Activated T-helper 9 cell treated with anti-CD3 and anti-CD28 coated beads, Interleukin-2, amount 50 U/mL, for 16 hours (primary cell): ENCODE data around the gene EXTL1.

Experiments
- DNase-seq: peaks from one replicate; pipeline ENCODE4 v3.0.0-alpha.2; 2020; ENCODE audit warnings: low read depth

EXTL1 gene

DNA sequence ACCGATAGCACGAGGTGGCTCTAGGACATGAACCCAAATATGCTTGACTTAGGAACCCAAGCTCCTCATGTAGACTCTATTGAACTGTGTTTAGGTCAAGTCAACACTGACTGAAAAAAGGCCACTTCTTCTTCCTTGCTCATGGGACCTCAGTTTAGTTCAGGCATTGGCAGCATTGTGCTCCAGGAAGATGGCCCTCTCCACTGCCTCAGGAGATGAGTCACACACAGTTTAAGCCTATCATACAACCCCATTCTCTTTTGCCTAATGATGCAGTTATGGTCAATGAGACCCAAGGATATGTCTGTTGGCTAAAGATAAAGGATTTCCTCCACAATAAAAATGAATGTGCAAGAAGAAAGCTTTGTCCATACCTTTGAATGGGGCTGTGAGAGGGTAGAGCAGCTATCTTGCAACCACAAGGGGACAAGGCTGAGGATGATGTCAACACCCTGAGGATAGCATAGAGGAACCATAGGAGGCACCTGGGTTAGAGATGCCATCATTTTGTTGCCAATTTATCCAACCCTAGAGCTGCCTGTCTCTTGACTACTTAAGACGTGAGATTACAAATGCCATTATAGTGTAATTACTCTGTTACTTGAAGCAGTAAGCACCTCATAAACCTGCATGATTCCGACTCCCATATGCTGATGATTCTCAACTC, 48.9 kb downstream of the EXTL1 start:
- no peak for DNase-seq

DNA sequence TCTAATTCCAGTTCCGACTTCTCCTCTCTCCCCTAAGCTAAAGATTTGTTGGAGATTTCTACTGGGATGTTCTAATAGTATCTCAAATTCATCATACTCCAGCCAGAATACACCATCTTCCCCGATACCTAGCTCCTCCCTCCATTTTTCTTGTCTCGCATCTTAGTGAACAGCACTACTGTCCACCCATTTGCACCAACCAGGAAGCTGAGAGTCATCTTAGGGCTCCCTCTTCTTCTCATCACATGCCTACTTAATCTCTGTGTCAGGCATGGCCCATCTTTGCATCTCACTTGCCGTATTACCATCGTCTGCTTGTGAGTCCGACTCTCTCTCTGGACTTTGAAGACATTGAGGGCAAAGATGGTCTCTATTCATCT, 49.4 kb downstream of the EXTL1 start:
- no peak for DNase-seq

- no peak for DNase-seq
Measured at GRCh38 chr1:26072305-26072704, 50.7 kb downstream of the EXTL1 start.

DNA sequence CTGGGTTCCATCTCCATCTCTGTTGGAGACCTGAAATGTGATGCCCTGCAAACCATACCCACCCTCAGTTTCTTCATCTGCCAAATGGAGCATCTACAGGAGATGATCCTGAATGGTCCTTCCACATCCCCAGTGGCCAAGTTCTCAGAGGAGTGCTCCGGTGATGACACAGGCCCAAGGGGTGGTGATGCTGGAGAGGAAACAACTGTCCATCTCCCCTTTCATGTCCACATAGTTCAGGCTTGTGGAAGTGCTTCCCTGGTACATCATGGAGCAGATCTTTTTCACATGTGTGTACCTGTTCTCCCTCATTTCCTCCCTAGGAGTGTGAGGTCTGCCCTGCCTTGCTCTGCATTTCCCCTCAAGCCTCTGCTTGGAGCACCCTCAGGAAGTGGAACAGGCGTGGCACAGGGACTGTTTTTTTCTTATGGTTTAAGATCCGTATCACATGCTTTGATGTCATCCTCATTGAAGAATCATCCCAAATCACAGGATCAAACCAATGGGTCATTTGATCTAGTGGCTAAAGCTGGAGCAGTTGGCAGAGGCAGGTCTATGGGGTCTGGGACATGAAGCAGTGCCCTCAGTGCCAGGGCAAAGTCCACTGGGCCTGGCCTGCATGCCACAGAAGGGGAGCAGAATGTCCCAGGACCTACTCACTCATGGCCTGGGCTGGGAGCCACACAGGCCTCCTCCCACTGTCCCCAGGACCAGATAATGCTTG, 54.0 kb downstream of the EXTL1 start:
- no peak for DNase-seq

GRCh38 chr1:26077524-26077923, 55.9 kb downstream of the EXTL1 start:
- no peak for DNase-seq

DNA sequence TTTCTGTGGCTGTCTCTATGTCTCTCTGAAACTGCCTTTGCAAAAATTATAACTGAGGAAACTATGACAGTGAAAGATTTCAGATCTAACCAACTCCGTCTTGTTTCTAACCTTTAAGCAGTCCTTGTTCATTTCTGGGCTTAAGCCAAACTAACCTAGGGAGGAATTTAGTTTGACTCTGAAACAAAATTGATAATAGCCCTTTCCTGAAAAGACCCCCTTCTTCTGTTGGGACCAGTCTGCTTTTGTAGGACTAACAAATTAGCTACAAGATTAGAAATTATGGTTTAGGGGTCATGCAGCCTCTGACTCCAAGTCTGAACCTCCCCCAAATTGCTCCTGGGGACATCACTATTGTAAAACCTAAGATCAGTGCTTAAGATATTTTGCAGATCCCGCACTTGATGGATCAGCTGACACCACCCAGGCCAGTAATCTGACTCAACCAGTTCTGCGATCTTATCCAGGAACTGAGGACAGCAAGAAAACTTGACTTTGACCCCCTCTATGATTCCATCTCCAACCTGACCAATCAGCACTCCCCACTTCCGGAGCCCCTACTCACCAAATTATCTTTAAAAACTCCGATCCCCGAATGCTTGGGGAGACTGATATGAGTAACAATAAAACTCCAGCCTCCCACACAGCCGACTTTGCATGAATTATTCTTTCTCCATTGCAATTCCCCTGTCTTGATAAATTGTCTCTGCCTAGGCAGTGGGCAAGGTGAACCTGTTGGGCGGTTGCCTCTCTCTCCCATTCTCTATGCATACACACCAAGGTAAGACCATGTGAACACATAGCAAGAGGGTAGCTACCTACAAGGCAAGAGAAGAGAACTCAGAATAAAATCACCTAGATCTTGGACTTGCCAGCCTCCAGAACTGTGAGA, 57.0 kb downstream of the EXTL1 start:
- no peak for DNase-seq

DNA sequence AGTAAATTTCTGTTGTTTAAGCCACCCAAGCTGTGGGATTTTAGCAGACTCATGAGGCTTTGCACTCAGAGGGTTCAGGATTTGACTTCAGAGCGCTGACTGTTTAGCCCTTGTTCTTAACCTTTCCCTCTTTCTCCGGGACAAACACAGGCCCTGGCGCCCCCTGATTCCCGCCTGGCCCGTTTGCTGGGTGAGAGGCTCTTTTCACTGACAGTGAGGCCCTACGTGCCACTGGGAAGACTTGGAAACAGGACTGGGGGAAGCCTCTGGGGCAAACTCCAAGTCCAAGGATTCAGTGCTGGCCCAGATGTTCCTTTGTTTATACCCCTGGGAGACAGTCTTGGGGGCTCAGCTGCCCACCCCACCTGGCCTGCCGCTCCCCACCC, 57.6 kb downstream of the EXTL1 start:
- no peak for DNase-seq

DNA sequence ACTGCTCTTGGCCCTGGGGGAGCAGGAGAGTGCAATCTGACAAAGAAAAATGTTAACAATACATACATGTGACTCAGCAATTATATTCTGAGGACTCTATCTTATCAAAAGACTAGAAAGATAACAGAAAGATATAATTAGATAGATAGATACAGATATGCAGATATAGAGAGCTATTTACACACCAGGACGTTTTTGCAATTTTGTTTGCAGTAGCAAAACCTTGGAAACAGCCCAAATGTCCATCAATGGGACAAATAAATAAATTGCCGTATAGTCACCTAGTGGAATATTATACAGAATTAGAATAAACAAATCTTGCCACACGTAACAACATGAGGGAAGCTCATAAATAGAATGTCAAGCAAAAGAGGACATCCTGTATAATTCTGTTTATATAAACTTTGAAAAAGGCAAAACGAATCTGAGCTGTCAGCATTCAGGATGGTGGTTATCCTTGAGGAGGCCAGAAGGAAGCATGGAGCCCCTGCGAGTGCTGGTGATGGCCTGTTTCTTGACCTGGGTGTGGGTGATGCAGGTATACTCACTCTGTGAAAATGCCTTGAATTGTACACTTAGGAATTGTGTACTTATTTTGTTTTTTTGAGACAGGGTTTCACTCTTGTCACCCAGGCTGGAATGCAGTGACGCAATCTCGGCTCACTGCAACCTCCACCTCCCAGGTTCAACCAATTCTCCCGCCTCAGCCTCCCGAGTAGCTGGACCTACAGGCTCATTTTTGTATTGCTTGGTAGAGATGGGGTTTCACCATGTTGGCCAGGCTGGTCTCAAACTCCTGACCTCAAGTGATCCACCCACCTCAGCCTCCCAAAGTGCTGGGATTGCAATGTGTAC, 58.6 kb downstream of the EXTL1 start:
- DNase-seq, result no peak

DNA sequence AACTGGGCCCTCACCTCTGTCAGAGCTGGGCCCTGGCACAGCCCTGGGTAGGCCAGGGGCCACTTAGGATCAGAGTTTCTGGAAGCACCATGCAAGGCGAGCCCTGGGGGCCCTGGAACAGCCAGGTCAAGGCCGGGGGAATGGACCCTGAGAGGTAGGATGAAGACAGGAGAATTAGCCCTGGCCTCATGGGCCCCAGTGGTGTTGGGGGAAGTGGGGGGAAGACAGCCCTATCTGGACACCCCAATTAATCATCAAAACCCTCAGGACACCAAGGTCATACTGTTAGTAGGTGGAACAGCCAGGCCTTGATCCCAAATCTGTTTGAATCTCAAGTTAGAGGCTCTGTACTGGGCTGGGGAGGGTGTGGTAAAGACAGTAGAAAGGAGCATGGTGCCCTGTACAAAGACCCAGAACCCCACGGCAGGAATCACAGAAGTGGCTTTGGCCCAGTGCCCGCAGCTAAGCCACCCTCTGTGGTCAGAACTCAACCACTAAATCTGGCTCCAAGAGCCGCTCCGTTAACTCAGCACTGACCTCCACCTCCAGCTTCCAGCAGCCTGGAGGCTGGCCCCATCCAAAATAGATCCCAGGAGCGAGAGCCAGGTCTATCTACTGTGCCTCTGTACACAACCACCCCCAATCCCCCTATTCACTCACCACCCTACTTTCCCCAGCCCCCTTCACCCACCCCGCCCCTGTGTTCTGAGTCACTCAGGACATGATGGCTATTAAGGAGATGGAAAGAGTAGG, 59.9 kb downstream of the EXTL1 start:
- DNase-seq, result no peak

- DNase-seq, result no peak
Measured at GRCh38 chr1:26082020-26082350, 60.4 kb downstream of the EXTL1 start.

GRCh38 chr1:26083208-26083607, 61.6 kb downstream of the EXTL1 start:
- DNase-seq, result no peak

GRCh38 chr1:26084091-26084561, 62.6 kb downstream of the EXTL1 start:
- DNase-seq, result no peak

- no peak for DNase-seq
Measured at GRCh38 chr1:26084844-26085243, 63.3 kb downstream of the EXTL1 start.
